ENCODE measurements around the gene C18orf63.

The C18orf63 gene

GRCh38 chr18:74396171-74397169, 80.8 kb downstream of the C18orf63 start:
- H3K4me2 ChIP-seq (ENCODE audit: low read length): no peak overlapping the region
- H4K20me1 ChIP-seq (ENCODE audit: control insufficient read depth, insufficient read depth, low read depth, low read length): no peaks in the 10 kb centered on the region
- H3K4me1 ChIP-seq (ENCODE audit: control insufficient read depth, low read length): no peaks in the 10 kb centered on the region
- H3K36me3 ChIP-seq (ENCODE audit: control insufficient read depth, low read length): no peaks in the 10 kb centered on the region
- H3K9me3 ChIP-seq (ENCODE audit: control insufficient read depth, insufficient read depth, low read length): no peaks in the 10 kb centered on the region
- no peak overlapping the region for H3K4me3 ChIP-seq (ENCODE audit: low read length)
- H3K27ac ChIP-seq (ENCODE audit: low read depth, low read length): no peak overlapping the region
- H3K9me2 ChIP-seq (replicated peaks; ENCODE audit: control insufficient read depth, low read length): no peaks in the 10 kb centered on the region
- peaks cover 3% of the 10 kb centered on the region; the same call in 1 of the 2 replicates for H3K27me3 ChIP-seq (ENCODE audit: control insufficient read depth, low read length)
- H3F3A ChIP-seq (ENCODE audit: control insufficient read depth, insufficient read depth): no peaks in the 10 kb centered on the region
- H3K79me2 ChIP-seq (ENCODE audit: control insufficient read depth, low read length): no peaks in the 10 kb centered on the region
- TF ChIP-seq CTCF (IDR thresholded peaks at IDR 0.05; ENCODE audit: low read depth, low read length, poor library complexity, severe bottlenecking): no peak
- no peak for TF ChIP-seq EZH2phosphoT487 (IDR thresholded peaks at IDR 0.05; ENCODE audit: borderline replicate concordance, low read length)

- H3K27me3 ChIP-seq (ENCODE audit: control insufficient read depth, low read length): peaks cover 3% of the 10 kb centered on the region; the same call in 1 of the 2 replicates
- no peak overlapping the region for H3K4me2 ChIP-seq (ENCODE audit: low read length)
These were observed 81.9 kb downstream of the C18orf63 start for GRCh38 chr18:74397572-74397971.

GRCh38 chr18:74399091-74399887, 83.7 kb downstream of the C18orf63 start:
- no peaks in the 10 kb centered on the region for H3K79me2 ChIP-seq (ENCODE audit: control insufficient read depth, low read length)
- no peak overlapping the region for H3K27ac ChIP-seq (ENCODE audit: low read depth, low read length)
- H3K4me1 ChIP-seq (ENCODE audit: control insufficient read depth, low read length): no peaks in the 10 kb centered on the region
- peaks cover 3% of the 10 kb centered on the region; the same call in 1 of the 2 replicates for H3K27me3 ChIP-seq (ENCODE audit: control insufficient read depth, low read length)
- TF ChIP-seq CTCF (IDR thresholded peaks at IDR 0.05; ENCODE audit: low read depth, low read length, poor library complexity, severe bottlenecking) (no peak), EZH2phosphoT487 (IDR thresholded peaks at IDR 0.05; ENCODE audit: borderline replicate concordance, low read length) (no peak)
- H3K36me3 ChIP-seq (ENCODE audit: control insufficient read depth, low read length): no peaks in the 10 kb centered on the region
- no peak overlapping the region for H3K4me3 ChIP-seq (ENCODE audit: low read length)
- no peaks in the 10 kb centered on the region for H4K20me1 ChIP-seq (ENCODE audit: control insufficient read depth, insufficient read depth, low read depth, low read length)
- no peak overlapping the region for H3K4me2 ChIP-seq (ENCODE audit: low read length)
- no peaks in the 10 kb centered on the region for H3K9me2 ChIP-seq (replicated peaks; ENCODE audit: control insufficient read depth, low read length)
- H3F3A ChIP-seq (ENCODE audit: control insufficient read depth, insufficient read depth): no peaks in the 10 kb centered on the region
- H3K9me3 ChIP-seq (ENCODE audit: control insufficient read depth, insufficient read depth, low read length): no peaks in the 10 kb centered on the region

More at GRCh38 chr18:74397572-74397971, 81.9 kb downstream of the C18orf63 start:
- Histone ChIP-seq H3F3A (ENCODE audit: control insufficient read depth, insufficient read depth) (no peaks in the 10 kb centered on the region), H3K36me3 (ENCODE audit: control insufficient read depth, low read length) (no peaks in the 10 kb centered on the region), H3K27ac (ENCODE audit: low read depth, low read length) (no peak overlapping the region), H3K9me3 (ENCODE audit: control insufficient read depth, insufficient read depth, low read length) (no peaks in the 10 kb centered on the region), H3K9me2 (replicated peaks; ENCODE audit: control insufficient read depth, low read length) (no peaks in the 10 kb centered on the region), H3K4me3 (ENCODE audit: low read length) (no peak overlapping the region), H4K20me1 (ENCODE audit: control insufficient read depth, insufficient read depth, low read depth, low read length) (no peaks in the 10 kb centered on the region), H3K4me1 (ENCODE audit: control insufficient read depth, low read length) (no peaks in the 10 kb centered on the region), H3K79me2 (ENCODE audit: control insufficient read depth, low read length) (no peaks in the 10 kb centered on the region)
- no peak for TF ChIP-seq CTCF (IDR thresholded peaks at IDR 0.05; ENCODE audit: low read depth, low read length, poor library complexity, severe bottlenecking)
- TF ChIP-seq EZH2phosphoT487 (IDR thresholded peaks at IDR 0.05; ENCODE audit: borderline replicate concordance, low read length): no peak

Measured in DOHH2 (cell line).